HG03439 (cell line): ENCODE data around the gene WDR75.

Source experiments
- ATAC-seq: cut with Tn5 transposase; IDR thresholded peaks from one replicate; pipeline ENCODE4 v1.9.1; 2021; ENCODE audit warnings: mild to moderate bottlenecking, moderate library complexity; ENCODE audit not compliant: unreplicated experiment

The WDR75 gene

DNA sequence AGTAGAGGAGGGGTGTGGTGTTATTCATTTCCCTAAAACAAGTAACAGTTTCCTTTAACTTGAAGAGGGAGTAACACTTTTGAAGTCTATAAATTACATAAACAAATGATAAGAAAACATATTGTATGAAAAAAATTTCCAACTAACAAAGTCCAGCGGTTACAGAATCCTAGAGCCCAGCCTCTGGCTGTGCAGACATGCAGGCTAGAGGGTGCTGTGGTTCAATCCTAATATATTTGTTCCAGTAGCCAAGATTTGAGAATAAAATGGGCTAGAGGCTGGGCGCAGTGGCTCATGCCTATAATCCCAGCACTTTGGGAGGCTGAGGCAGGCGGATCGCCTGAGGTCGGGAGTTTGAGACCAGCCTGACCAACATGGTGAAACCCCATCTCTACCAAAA is 56.9 kb downstream of the WDR75 start:
- no peak for ATAC-seq

DNA sequence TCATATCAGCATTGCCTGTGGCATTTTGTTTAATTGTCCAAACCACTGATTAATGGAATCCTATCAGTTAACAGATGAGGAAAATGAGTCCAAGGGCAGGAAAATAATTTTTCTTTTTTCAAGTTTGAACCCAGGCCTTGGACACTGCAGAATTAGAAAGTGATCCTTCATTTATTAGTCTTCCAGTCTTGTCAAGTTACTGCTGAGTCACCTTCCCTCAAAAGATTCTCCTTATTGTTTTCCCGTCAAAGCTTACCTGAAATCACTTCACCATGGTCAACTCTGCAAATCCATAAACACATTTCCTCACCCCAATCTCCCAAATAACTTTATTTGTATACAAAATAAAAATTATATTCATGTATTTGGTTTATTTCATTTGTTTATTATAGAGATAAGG is 57.9 kb downstream of the WDR75 start:
- ATAC-seq = no peak

DNA sequence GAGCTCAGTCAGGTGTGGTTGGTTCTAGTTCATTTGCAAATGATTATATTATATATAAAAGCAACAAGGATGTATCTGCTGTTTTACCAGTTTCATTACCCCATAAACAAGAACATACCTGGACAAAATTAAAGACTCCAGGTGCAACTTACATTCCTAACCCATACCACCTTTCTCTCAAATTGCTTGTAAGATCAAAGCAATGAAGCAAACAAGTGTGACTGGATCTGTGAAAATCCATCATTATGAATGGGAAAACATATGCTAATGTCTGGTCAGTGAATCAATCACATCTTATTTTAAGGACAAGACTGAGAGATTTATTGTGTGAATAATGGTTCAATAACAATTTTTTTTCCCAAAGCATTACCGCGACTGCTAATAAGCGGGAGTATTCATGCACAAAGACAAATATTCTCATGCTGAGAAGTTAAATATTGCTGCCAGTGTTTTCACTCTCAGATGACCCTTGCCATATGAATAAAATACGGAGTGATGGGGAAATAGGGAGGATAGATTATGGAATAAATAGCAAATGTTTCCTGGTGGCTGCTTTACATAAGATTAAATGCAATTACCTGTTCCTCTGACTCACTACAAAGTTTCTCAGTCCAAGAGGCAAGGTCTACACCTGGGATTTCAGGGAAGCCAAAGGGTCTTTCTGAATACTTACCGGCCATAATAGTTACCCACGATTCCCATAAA is 59.3 kb downstream of the WDR75 start:
- no peak for ATAC-seq

DNA sequence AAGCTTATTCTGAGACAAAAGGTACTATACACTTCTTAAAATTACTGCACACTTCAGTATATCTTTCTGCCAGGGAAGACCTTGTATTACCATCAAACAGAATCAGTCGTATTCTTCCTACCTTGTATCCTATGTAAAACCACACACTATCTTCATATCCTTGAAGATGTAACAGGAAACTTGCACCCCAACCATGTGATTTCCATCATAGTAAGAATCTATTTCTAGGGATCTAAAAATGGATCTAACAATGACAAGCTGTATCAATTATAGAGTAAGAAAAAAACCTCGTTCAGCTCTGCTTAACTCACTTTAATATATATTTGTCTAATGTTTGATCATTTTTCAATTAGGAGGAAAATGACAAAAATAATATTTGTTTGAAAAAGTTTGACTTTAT is 60.2 kb downstream of the WDR75 start:
- no peak for ATAC-seq

DNA sequence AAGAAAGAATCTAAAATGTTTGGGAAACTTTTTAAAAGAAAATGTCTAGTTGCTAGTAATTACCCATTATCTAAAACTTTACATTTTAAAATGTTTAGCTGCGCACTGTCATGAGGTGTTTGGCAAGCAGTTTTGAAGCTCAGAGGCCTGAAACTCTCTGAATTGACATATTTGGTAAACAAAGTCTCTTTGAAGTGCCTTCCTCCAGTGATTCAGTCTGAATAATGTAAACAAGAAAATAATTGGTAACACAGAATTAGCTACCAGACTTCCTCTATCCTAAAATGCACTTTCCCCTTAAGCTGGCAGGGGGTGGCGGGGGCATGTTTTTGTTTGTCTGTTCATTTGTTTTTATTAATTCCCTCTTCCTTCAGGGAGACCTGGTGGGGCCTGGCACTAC is 61.4 kb downstream of the WDR75 start:
- no peak for ATAC-seq

DNA sequence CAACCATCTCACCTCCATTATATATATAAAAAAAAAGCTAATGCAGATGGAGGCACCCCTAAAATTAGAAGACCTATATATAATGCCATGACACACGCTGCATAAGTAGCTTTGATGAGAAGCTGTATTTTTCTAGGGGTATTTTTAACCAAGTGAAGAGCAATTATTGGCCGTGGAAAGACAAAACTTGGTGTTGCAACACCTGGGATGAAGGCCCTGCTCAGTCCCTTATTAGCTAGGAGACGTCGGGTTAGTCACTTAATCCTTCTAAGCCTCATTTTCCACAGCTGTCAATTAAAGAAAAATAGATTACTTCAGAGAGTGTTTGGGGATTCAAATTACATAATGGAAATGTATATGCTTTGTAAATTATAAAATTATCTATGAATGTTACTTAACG is 63.0 kb downstream of the WDR75 start:
- ATAC-seq = no peak

DNA sequence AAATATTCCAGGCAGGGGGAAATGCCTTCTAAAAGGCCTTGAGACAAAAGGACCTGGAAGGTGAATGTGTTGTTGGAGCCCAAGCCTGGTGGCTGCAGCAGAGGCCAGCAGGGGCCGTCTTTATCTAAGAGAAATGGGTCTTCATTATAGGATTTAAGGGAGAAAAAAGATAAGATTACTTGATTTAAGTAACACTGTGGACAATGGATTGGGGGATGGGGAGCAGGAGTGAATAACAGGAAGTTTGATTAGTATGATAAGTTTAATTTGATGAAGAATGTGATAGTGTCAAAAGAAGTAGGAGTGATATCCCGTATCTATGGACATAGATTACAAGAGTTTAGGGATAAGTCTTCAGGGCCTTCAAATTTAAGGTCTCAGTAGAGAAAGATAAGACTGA is 64.2 kb downstream of the WDR75 start:
- no peak for ATAC-seq

DNA sequence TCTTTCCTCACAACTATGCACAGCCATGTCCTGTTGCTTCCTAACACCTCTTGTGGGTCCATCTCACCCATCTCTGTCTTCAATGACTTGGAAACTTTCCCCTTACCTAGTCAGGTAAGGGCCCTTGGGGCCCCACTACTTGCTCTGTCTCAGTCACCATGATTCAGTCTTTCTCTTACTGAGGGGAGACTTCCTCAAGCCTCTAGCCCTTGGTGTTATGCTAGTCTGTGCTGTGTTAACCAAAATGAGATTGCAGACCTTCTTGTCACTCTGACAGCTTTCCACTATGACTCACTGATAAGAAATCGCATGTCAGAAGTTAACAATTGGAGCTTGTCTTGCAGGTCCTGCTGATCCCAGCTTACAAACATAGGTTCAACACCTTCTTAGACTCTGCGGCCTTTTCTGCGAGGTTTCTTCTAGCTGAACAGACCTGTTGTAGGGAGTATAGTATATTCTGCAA is 65.3 kb downstream of the WDR75 start:
- no peak for ATAC-seq

DNA sequence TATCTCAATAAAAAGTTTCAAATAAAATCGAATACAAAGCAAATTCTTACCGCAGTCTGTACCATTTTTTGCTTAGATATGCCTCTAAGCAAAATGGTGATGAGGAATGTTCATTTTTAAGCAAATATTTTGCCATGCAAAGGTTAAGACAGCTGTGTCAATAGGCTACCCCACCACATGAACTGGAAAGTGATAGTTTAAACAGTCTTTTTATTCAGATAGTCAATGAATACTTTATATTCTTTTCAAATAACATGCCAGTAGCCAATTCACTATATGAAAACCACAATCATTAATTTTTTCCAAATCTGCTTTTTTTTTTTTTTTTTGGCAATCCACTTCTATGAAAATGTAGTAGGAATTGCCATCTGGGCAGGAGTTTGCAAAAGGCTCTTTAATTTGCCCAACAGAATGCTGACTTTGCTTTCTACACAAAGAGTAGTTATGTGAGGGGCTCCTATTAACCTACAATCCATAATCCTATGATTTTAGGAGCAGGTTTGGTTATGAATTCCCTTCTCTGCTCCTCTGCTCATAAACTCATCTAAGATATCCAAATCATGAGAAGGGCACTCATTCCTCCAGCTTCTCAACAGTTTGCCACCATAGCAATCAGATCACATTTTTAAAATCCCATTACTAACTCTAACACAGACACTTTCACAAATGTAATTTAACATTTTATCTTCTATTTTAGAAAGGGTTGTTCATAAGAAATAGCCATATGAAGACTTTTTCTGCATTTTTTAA is 70.1 kb downstream of the WDR75 start:
- ATAC-seq = no peak

DNA sequence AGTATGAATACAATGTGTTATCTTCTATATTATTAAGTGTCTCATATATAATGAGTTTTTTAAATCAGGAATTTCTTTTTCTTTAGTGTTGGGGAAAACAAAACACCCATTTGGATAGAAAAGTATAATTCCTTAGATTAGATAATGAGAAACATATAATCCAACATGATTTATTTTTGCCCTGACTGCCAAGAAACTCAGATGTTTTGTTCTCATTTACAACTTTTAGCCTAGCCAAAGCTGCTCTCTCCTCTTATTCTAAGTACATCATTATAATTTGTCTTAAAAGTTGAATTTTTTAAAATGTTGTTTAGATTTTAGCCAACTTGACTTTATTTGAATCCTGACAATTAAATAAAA is 70.7 kb downstream of the WDR75 start:
- ATAC-seq = no peak

DNA sequence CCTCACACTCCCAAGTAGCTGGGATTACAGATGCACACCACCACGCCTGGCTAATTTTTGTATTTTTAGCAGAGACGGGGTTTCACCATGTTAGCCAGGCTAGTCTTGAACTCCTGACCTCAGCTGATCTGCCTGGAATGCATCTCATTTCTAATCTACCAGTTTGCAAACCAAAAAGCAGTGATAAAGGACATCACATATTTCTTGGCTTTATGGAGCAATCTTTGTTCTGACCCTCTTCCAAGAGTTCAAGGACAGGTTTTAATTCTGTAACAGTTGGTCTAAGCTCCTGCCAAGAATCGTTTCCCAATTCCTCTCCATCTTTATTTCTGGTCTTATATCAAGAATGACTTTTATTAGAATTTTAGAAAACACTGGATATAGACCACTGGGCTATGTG is 71.6 kb downstream of the WDR75 start:
- ATAC-seq = no peak

DNA sequence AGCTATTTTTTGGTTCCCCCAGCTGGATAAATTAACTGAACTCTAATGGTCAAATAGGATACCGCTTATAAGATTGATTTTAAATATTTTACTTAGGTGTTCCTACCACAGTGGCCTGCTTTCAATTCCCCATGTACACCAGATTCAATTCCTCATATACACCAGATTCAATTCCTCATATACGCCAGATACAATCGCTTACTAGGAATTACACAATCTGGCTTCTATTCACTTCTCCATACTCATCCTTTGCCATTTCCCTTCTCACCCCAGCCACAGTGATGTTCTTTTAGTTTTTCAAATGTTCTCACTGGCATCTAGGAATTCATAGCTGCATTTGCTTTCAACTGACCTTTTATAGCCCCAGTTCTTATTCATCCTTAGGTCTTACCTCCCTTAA is 72.8 kb downstream of the WDR75 start:
- no peak for ATAC-seq

DNA sequence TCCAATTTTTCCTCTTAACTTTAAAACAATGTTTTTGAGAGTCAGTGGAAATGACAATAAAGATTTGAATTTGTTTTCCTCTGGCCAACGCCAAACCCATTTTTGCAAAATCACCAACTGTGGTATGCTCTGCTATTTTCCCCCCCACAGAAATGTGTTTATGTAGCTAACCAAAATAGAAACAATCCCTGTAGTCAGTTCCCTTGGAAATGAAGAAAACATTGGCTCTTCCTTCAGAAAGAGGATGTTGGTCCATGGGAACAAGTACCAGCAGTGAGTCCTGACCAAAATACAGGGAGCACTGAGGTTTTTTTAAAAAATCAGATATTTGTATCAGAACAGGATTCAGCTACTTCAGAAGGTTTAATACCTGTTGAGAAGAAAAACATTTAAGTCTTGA is 74.0 kb downstream of the WDR75 start:
- ATAC-seq = no peak

DNA sequence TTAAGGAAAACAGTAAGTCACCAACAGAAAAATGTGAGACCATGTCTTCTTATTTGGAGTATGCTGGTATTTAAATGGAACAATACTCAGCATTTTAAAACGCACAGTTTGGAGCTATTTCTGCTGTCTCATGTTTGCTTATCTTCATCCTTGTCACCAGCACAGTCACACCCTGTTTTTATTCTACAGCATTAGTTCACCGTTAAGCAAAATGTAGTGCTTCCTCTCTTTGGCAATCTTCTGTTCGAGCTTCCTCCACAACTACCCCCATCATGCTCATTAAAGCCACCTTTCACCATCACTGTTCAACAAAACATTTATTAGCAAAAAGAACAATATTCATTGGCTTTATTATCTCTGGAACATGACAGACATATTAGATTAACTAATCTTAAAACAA is 75.3 kb downstream of the WDR75 start:
- no peak for ATAC-seq

DNA sequence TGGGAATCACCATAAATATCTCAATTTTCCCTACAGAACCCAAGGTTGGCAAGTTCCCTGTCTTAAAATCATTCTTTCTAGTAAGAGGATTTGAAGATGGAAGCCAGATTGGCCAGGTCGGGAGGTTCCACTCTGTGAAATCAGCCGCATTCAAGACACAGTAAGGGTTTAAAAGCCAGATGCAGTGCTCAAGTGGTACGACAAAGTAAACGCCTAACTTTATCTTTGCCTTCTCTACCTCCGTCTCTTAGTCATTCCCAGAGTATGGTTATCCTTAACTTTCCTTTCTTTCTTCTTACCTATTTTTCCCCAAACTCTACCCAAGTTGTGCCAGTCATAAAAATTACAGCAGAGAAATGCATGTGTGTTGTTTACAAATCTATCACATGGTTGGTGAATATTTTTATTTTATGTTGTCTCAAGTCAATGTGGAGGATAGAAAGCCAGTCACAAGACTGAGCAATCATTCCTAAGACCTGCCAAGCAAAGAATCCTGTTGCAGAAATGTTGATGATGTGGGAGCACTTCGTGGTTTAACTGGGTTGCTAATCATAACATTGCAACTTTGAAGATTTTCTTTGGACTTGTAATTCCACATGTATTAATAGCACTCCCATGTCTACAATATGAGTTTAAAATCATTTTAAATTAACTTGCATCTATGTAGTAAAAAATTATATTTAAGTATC is 76.7 kb downstream of the WDR75 start:
- ATAC-seq = no peak

DNA sequence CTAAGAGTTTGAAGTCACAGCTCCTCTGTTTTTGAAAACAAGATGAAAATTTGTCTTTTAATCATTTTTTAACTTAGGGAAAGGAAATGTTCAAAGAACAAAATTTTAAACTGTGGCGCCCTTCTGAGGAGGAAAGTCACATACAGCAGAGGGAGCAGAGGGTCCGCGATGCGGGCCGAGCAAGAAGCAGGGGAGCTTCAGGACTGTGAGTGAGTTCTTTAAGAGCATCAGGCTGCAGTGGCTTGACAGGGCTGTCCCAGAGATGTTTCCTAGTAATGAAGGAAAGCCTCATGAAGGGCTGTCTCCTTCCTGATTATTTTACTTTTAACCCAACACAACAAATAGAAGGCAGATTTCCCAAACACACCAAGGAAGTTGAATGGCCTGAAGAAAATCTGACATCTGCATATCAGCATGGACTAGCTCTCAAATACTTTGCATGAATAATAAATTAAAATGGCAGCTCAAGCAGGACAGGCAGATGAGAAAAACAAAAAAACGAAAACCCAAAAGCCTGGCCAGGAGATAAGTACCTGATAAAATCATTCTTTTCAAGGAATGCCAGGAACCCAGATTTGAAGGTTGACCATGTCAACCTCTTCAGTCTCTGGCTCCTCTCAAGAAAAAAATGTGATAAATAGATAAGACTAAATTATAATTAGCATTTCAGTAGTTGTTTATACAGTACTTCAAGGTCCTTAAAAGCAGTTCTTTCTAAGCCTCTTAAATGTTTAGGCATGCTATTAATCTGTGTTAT is 78.5 kb downstream of the WDR75 start:
- ATAC-seq = no peak

DNA sequence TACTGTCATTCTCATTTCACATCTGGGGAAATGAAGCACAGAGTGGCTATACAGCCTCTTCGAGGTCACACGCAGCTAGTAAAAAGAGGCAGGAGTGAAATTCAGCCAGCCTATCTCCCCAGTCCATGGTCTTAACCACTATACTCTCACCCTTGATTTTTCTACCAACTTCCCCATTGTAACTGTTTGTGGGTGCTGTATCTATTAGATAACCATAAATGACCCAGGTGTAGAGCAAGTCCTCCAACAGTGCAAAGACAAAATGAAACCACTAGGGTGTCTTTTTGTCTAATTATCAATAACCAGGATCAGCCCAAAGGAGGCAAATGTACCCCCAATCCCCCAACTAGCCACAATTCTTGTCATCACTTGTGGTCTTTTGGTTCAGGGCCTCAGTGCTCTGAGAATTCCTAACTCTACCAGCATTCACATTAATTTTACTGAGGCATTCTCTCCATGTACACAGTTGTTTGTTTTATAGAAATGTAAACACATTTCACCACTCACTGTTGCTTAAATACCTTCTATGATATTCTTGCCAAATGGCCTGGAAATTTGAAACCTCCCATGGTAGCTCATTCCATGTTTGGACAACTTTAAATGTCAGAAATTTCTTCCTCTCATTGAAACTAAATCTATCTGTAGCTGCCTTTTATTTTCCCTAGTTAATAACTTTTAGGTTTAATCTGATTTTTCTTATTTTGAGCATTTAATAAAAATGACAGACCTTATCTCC is 80.6 kb downstream of the WDR75 start:
- no peak for ATAC-seq

DNA sequence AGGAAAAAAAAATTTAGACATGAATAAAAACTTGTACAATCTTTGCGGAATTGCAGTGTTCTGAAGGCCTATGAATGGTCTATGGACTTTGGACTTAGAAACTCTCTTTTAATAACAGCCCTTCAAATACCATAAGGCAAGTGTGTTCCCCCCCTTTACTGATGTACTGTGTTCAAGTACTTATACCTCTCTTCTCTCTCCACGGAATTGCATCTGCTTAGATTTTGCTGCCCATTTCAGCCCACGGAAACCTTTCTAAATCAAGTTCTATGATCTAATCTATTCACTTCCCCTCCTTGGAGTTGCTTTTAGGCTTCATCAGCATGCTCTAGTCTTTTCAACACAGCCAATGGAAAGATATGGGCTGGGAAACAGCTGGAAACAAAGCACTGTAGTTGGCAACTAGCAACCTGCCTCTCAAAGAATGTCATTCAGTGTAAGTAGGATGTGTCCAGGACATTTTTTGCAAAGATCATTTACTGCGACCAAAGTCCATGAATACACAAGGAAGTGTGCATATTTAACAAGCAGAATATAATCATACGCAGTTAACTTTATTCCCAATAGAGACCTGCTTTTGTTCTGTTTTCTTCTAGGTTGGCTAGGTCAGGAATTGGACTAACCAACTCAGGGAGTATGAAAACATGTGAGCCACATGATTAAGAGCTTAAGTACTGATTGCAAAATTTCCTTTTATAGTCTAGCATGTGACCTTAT is 81.3 kb downstream of the WDR75 start:
- ATAC-seq = no peak

DNA sequence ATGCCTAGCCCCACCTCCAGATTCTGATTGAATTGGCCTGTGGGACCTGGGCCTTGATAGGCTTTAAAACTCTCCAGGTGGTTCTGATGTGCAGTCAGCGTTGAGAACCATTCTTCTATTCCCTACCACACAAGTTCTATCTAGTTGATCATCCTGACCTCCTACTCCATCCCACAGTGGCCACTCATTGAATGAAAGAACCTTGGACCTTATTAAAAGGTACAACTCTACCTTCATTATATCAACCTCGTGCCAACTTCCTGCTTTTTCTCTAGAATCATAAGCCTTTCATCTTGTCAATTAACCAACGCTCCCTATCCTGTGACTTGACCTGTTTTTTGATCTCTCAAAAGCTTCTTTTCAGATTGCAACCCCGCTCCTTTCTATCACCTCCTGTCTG is 83.5 kb downstream of the WDR75 start:
- ATAC-seq = no peak
